ENCODE measurements around the gene PSMD10.

Gene PSMD10

DNA sequence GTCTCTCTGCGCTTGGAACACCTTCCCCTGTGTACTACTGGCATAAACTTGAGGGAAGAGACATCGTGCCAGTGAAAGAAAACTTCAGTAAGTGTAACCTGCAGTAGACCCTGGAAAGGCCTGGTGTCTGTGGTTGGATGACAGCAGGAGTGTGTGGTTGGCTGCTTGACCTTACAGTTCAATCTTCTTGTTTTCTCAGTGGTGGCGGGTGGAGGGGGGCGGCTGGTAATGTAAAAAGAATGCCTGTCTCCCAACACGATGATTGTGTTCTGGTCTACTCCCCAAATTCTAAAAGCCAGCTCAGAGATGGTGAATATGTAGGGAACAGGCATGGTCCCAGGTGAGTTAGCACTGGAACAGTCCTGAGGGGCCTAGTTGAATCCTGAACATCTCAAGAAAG is 18.6 kb downstream of the PSMD10 start:
- H3K4me3 ChIP-seq (ENCODE audit: low read depth, low read length): no peak overlapping the region
- TF ChIP-seq, protein P1, sequence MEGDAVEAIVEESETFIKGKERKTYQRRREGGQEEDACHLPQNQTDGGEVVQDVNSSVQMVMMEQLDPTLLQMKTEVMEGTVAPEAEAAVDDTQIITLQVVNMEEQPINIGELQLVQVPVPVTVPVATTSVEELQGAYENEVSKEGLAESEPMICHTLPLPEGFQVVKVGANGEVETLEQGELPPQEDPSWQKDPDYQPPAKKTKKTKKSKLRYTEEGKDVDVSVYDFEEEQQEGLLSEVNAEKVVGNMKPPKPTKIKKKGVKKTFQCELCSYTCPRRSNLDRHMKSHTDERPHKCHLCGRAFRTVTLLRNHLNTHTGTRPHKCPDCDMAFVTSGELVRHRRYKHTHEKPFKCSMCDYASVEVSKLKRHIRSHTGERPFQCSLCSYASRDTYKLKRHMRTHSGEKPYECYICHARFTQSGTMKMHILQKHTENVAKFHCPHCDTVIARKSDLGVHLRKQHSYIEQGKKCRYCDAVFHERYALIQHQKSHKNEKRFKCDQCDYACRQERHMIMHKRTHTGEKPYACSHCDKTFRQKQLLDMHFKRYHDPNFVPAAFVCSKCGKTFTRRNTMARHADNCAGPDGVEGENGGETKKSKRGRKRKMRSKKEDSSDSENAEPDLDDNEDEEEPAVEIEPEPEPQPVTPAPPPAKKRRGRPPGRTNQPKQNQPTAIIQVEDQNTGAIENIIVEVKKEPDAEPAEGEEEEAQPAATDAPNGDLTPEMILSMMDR (IDR thresholded peaks at IDR 0.05; ENCODE audit: low read depth, low read length): no peak

GRCh38 chrX:108071578-108071977 is 19.8 kb downstream of the PSMD10 start:
- TF ChIP-seq, protein P1 (IDR thresholded peaks at IDR 0.05; ENCODE audit: low read depth, low read length): no peak
- no peak overlapping the region for H3K4me3 ChIP-seq (ENCODE audit: low read depth, low read length)

DNA sequence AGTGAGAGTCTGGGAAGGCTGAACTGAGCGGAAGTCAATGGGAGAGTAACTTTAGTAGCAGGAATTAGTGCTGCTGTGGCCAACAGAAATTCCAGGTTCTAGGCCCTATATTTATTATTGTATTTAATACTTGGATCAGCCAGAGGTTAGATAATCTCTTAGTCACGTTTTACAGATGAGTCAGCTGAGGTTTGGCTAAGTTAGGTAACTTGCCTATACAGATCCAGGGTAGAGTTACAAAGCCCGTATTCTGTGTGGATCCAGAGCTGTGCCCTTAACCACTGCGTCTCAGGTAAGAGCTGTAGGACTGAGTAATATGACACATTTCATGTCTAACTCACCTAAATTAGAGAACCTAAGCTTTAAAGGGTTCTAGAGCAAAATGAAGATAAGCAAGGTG is 20.5 kb downstream of the PSMD10 start:
- no peak overlapping the region for H3K4me3 ChIP-seq (ENCODE audit: low read depth, low read length)
- TF ChIP-seq, protein P1 (IDR thresholded peaks at IDR 0.05; ENCODE audit: low read depth, low read length): no peak

DNA sequence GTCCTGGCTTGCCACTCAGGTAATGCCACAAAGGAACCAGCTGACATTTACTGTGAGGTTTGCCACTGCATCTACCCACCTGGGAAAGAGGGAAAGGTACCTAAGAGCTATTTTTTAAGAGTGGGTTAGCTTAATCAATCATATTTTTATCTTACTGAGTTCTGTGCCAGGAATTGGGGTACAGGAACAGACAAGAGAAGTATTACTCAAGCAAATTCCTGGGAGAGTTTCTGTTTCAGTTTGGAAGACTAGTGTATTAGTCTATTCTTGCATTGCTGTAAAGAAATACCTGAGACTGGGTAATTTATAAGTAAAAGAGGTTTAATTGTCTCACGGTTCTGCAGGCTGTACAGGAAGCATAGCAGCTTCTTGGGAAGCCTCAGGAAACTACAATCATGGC is 23.2 kb downstream of the PSMD10 start:
- TF ChIP-seq, protein P1 (IDR thresholded peaks at IDR 0.05; ENCODE audit: low read depth, low read length): no peak
- H3K4me3 ChIP-seq (ENCODE audit: low read depth, low read length): no peak overlapping the region

DNA sequence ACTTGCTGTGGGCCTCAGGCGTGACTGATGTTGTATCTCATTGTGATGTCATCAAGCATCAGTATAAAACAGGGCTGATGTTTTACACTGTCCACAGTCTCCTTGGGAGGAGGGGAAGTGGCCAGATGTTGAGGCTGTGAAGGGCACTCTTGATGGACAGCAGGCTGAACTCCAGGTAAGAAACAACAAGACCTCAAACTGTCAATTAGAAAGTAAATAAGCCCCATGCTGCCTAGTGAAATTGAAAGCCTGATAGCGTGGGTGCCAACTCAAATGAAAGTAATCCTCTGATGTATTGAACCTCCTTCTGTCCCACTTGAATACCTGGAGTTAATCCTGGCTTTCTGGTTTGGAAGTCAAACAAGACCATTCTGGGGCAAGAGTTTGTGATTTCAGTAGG is 26.7 kb downstream of the PSMD10 start:
- H3K4me3 ChIP-seq (ENCODE audit: low read depth, low read length): no peak overlapping the region
- TF ChIP-seq, protein P1 (IDR thresholded peaks at IDR 0.05; ENCODE audit: low read depth, low read length): no peak

- TF ChIP-seq, protein P1 (IDR thresholded peaks at IDR 0.05; ENCODE audit: low read depth, low read length): no peak
- H3K4me3 ChIP-seq (ENCODE audit: low read depth, low read length): no peak overlapping the region
Measured at GRCh38 chrX:108064001-108064400, 27.3 kb downstream of the PSMD10 start.

DNA sequence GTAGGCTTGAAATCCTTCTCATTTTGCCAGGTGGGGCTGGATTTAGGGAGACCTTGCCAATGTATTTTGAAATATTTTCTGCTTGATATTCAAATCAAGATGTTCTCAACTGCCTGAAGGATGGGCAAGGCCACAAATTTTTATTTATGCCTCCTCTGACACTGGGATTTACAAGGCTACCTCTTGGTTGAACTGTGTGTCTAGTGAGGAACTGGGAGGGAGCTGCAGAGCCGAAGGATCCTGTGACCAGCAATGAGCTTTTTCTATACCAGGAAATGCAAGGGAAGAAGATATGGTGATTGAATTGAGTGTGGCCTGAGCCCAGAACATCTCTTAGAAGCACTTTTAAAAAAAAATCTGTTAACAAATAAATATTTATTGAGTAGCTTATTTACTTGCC is 31.5 kb downstream of the PSMD10 start:
- H3K4me3 ChIP-seq (ENCODE audit: low read depth, low read length): no peak overlapping the region

More for the DNA sequence above, 31.5 kb downstream of the PSMD10 start:
- TF ChIP-seq, protein P1 (IDR thresholded peaks at IDR 0.05; ENCODE audit: low read depth, low read length): no peak

Measured in WI38 (cell line).